ENCODE results near the gene BABAM2.
"Not testable (repeated sequence)": the region's sequence is repeated elsewhere in the genome, so short reads cannot be mapped to it uniquely, and the experiment has no call there.

The BABAM2 gene

DNA sequence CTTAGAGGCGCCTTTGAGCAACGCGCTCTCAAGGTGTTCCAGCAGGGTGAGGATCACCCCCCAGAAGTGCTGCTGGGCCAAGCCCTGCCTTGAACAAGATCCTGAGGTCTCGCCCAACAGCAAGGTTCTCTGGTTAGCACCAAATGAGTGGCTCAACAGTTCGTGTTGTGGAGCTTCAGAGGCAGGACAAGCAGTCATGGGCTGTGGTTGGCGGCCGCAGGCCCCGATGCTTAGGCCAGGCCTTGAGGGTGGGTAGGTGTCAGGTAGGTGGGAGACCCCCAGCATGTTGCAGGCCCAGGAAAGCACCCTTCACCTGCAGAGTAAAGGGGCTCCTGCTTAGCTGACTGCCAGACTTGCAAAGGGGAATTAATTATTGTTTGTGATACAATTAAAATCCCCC lies 431.9 kb downstream of the BABAM2 start:
- no peak for DNase-seq

DNA sequence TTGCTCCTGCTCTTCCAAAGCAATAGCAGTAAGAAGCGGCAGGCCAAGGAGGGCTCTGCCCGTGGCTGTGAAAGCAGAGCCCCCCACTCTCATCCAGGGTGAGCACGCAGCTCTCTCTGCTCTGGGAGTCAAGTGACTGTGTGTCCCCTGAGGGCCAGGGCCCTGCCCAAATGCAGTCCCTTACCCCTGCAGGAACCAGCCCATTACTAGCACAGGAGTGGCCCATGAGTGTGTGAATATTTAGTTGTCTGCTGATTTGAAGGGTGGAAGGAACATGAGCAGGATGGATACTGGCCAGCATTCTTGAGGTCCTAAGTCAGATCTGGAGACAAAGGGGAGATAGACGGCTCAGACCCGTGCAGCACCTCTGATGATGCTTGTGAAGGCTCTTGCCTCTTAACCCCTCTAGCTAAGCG lies 432.5 kb downstream of the BABAM2 start:
- DNase-seq: no peak

GRCh38 chr2:28325173-28325566 lies 434.6 kb downstream of the BABAM2 start:
- no peak for DNase-seq

DNA sequence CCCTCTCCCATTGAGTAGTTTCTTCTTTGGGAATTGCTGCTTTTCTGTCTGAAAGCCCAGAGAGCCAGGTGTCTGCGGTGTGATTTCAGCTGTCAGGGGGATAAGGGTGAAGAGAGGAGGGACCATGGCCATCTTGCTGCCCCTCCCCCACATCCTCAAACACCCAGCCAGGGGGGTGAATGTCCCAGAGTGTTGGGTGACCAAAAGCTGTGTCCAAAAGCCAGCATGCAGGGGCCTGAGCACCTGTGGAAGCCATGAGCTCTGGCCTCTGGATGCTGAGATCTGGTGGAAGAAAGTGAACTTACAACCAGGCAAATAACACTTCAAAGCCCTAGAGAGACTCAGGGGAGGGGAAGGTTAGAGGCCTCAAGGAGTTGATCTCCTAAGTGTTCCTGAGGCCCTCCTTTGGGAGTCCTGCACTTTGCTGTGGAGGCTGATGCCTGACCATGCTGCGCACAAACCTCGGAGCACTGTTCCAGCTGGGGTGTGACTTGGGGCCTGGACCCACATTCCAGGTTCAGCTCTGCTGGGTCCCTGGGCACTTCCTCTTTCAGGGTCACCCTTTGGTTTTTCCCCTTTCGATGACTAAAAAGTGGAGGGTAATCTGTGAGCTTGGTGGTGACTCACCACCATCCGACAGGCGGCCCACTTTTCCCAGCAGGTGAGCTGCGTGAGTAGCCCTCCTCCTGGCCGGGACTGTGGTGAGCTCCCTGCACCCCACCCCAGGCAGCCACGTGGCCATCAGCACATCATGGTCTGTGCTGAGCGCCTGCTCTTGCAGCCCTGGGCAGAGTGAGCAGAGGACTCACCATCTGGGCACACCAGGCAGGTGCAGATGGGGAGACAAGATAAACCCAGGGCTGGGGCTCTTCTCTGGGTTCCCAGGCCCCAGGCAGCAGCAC lies 435.3 kb downstream of the BABAM2 start:
- no peak for DNase-seq

DNA sequence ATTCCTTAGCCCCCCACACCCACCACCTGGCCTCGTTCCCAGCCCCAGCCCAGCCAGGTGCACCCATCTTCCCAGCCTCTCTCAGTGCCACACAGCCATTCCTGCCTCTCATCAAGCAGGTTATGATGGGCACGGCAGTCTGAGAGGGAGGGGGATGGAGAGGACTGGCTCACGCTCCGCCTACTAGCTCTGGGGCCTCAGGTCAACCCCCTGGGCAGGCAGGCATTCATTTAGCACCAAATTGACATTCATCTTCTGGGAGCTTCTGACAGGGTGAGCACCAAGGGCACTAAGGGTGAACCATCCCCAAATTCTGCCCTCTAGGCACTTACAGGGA lies 435.9 kb downstream of the BABAM2 start:
- no peak for DNase-seq

DNA sequence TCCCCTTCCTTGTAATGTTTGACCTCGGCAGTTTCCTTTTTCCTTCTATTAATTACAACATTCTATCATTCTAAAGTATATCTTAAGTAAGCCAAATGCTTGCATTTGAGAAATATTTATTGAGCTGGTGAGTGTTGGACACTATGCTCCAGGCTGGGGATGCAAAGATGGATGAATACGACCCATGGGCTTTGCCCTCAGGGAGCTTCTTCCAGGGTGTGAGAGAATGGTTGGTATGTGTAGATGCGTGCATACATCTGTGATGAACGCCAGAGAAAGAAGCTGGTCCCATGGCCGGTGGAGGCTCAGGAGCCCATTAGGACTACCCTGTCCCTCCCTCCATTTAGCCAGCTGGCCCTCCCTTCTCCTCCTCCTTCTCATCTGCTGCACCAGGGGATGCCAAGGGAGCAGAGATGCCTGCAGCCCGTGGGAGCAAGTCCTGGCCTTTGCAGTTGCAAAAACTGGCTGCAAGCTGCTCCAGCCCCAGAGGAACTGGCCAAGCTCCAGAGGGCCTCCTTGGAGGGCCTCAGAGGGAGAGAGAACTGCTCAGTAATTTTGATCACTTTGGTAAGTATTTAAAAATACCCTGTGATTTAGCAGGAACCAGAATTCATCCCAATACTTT lies 436.5 kb downstream of the BABAM2 start:
- DNase-seq: peak; percentile 26

GRCh38 chr2:28327581-28327955 lies 437.0 kb downstream of the BABAM2 start:
- DNase-seq: no peak

- DNase-seq: peak; percentile 83
Measured at GRCh38 chr2:28327956-28328922, 437.7 kb downstream of the BABAM2 start.

GRCh38 chr2:28329184-28329583 lies 438.7 kb downstream of the BABAM2 start:
- no peak for DNase-seq

- DNase-seq: not testable (repeated sequence)
Measured at GRCh38 chr2:28330722-28331121, 440.2 kb downstream of the BABAM2 start.

DNA sequence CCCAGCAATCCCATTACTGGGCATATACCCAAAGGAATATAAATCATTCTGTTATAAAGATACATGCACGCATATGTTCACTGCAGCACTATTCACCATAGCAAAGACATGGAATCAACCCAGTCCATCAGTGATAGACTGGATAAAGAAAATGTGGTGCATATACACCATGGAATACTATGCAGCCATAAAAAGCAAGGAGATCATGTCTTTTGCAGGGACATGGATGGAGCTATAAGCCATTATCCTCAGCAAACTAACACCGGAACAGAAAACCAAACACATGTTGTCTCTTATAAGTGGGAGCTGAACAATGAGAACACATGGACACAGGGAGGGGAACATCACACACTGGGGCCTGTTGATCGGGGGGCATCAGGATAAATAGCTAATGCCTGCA lies 441.3 kb downstream of the BABAM2 start:
- DNase-seq: not testable (repeated sequence)

DNA sequence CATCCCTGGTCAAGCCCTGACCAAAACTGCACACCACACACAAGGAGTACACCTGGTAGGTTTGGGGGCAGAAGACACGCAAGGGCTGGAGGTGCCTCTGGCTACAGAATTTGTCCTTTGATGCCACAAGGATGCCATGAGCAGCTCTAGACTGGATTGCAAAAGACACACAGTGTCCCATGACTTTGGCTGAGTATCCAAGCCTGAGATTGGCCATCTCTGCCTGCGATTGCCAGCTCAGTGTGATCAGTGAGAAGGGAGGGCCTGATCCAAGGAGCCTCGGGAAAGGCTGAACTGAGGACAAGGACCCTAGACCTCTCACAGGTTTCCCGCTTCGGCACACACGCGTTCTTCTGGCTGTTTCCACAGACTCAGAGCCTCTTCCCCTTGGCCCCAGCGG lies 442.2 kb downstream of the BABAM2 start:
- no peak for DNase-seq

DNA sequence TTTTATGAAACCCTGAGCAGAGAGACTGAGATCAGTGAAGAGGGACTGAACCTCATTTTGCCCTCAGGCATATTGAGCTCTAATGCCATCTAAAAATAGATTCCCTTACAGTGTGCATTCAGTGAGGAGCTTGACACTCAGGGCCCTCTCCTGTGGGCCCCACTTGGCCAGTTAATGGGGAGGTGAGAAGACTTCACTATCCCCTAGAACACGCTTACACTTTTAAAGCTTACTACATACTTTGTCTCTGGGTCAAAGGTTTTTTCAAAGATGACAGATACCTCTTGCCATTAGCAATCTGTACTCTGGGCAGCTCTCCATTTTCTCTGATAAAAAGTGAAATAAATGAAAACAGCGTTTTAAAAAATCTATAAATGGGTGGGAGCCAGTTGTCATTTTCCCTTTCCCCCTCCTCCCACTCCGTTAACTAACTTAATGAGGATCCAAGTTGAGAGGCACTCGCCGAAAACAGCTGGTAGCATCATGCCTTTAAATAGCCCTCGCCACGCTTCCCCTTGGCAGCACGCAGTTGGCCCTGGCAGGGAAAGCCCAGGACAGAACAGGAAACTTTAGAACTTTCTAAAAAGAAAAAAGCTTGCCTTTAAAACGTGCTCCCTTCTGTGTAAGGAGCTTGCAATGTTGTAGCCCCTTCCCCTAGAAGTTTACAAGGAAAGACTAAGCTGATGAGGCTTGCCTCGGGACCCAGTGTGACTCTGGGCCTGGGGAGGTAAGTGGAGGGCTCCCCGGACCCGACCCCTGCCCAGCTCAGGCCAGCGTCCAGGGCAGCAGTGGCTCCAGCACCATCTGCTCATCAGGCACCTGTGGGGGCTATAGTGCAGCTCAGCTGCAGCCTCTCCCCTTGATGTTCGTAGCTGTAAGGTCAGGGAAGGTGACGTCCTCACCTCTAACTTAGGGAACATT lies 443.3 kb downstream of the BABAM2 start:
- DNase-seq: no peak

DNA sequence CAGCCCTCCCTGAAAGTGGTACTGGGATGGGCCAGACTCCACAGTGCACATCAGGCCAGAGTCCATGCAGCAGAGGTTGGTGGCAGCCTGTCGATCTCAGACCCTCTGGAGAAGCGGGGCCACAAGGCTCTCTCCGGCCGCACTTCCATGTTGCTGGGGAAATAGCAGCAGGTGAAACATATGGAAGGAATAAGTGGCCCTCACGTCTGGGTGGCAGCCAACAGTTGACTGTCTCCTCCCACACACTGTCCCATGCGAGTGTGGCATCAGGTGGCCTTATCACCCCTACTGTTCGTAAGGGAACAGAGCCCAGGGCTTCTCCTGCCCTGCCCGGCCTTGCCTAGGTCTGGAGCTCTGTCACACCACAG lies 444.0 kb downstream of the BABAM2 start:
- no peak for DNase-seq

DNA sequence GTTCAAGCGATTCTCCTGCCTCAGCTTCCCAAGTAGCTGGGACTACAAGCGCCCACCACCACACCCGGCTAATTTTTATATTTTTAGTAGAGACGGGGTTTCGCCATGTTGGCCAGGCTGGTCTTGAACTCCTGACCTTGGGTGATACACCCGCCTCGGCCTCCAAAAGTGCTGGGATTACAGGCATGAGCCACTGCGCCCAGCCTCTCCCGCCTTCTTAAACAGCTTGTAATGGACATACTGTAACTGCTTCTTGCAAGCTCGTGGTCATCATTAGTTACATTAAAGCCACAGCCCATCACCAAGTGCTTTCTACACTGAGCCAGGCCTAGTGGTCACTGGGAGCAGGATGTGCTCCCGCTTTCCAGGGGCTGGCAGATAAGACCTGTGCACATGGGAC lies 444.7 kb downstream of the BABAM2 start:
- DNase-seq: not testable (repeated sequence)

DNA sequence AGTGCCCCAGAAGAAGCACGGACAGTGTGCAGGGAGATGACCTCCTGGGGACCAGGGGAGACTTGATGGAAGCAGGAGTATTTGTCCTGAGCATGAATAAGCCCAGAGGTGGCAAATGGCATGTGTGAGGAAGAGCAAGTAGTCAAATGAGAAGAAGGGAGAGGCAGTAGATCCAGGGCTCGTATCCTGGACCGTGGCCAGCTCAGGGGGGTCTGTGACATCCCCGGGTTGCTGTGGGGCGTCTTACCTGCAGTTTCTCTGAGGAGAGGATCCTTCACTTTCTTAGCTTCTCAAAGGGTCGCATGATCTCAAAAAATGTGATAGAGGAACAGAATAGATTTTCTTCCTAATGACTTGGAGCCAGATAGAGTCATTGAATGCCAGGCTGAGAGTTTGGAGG lies 445.1 kb downstream of the BABAM2 start:
- DNase-seq: no peak

DNA sequence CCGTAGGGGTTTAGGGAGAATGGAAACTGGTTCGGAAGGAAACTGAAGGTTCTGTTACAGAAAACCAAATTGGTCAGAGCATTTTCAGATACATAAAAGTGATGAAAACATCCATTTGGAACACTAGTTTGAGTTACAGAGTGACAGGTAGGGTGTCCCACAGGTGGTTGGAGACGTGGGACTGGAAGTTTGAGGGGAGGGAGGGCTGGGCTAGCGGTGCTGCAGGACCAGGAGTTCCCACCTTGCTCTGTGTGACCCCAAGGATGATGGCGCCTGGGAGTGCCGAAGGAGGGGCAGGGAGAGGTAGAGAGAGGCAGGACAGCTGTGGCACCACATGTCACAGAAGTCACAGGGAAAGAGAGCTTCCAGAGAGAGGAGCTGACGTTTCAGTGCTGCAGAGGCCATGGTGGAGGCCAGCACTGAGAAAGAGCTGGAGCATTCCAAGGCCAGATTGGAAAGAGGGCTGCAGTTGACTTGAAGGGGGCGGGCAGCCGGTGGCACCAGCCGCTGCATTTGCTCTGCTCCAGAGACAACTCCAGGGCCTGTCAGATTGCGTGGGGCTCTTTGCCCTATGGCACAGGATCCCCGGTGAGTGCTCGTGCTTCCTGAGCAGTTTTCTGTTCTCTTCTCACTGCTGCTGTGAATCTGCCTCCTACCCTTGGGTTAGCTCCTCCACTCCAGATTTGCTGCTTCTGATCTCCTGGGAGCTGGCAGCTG lies 445.9 kb downstream of the BABAM2 start:
- no peak for DNase-seq

DNA sequence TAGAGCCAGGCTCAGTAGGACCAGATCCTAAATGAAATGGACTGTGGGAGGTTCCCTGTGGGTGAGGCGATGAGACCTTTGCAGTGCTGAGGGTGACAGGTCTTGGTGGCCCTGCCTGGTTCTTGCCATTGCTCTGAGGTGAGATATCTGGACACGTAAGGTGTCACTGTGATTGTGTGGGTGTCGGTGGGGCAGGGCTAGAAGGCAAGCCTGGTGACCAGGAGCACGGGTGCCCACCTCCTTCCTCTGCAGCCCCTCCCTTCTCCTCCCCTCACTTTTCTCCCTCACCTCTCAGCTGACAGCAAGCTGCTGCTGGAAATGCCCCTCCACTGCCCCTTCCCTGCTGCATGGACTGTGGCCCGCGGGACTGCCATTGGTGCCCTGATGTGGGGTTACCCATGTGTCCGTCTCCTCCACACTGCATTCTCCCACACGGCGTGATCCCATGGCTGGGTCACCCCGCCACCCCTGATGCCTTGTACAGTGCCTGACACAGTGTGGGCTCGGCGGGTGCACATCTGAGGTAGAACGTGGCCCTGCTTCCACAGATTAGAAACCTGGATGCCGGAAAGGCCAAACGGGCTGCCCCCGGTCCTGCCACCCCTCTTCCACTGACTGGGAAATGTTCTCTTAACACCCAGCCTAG lies 446.6 kb downstream of the BABAM2 start:
- no peak for DNase-seq

- peak; percentile 95 for DNase-seq
Measured at GRCh38 chr2:28338046-28338817, 447.7 kb downstream of the BABAM2 start.

DNA sequence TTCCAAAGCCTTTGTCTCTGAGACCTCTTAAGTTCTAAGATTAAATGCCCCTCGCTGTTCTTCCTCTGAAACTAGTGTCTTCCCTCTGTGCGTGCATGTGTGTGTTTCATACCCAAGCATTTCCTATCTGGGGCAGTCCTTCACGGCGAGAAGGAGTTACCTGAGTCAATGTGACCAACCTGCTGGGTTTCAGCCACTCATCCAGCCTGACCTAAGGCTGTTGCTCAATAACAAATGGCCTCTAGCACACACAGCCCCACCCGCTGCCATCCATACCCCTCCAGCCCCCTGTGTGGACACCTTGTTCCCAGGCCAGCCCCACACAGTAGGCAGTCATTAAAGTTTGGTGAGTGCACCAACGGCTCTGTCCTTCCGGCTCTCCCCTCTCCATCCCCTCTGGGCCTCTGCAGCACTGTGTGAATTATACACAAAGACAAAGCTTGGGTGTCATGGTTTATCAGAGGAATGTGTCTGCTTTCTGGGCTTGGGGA lies 448.3 kb downstream of the BABAM2 start:
- DNase-seq: no peak
